Activated CD4-positive, CD25-positive, alpha-beta regulatory T cell treated with anti-CD3 and anti-CD28 coated beads, Interleukin-2, amount 50 U/mL, for 24 hours (primary cell): ENCODE data around the gene KNL1.
"Not testable (repeated sequence)": the region's sequence is repeated elsewhere in the genome, so short reads cannot be mapped to it uniquely, and the experiment has no call there.

Experiments used
- ATAC-seq, 2 donors: fragments of 150-1000 bp; cut with Tn5 transposase; one replicate each; pipeline ENCODE4 v1.10.0; 2021; ENCODE audit warnings: mild to moderate bottlenecking in 1 of 2, moderate library complexity in 1 of 2

Gene KNL1

GRCh38 chr15:40593588-40594428 is at the start of gene KNL1:
Gene KNL1 (plus strand): TSS chr15:40594249. CDS start chr15:40602932, 8,683 bp downstream.
- peak; percentile 76 to 78 for ATAC-seq

GRCh38 chr15:40545457-40545856 is 48.6 kb upstream of the KNL1 start:
- ATAC-seq, result no peak

GRCh38 chr15:40548610-40549009 is 45.4 kb upstream of the KNL1 start:
- ATAC-seq, result no peak

GRCh38 chr15:40549894-40550293 is 44.2 kb upstream of the KNL1 start:
- ATAC-seq, result no peak

GRCh38 chr15:40550341-40551037 is 43.6 kb upstream of the KNL1 start:
- ATAC-seq, result no peak

GRCh38 chr15:40554161-40554525 is 39.9 kb upstream of the KNL1 start:
- ATAC-seq, result no peak

- ATAC-seq, result no peak
Observed at GRCh38 chr15:40555876-40556275, 38.2 kb upstream of the KNL1 start.

- no peak for ATAC-seq
Observed at GRCh38 chr15:40558952-40559742, 34.9 kb upstream of the KNL1 start.

GRCh38 chr15:40562691-40563090 is 31.4 kb upstream of the KNL1 start:
- ATAC-seq, result no peak

GRCh38 chr15:40563426-40563825 is 30.6 kb upstream of the KNL1 start:
- no peak for ATAC-seq

- peak; percentile 96 to 97 for ATAC-seq
Observed at GRCh38 chr15:40564591-40565332, 29.3 kb upstream of the KNL1 start, which contains the start of gene CCDC32. Gene CCDC32 (minus strand): TSS chr15:40565042. CDS start chr15:40563015, 2,027 bp downstream.

GRCh38 chr15:40565333-40566238 is 28.5 kb upstream of the KNL1 start:
- no peak for ATAC-seq

- ATAC-seq, result no peak
Observed at GRCh38 chr15:40567111-40567510, 26.9 kb upstream of the KNL1 start.

GRCh38 chr15:40569129-40569953 is 24.7 kb upstream of the KNL1 start, which contains the start of gene RPUSD2:
Gene RPUSD2 (plus strand): TSS chr15:40569299. CDS start chr15:40569338, 39 bp downstream.
- ATAC-seq, result peak; percentile 67 to 69

- no peak for ATAC-seq
Observed at GRCh38 chr15:40575113-40575512, 18.9 kb upstream of the KNL1 start.

GRCh38 chr15:40576914-40577313 is 17.1 kb upstream of the KNL1 start:
- ATAC-seq, result not testable (repeated sequence)

GRCh38 chr15:40578892-40579291 is 15.2 kb upstream of the KNL1 start:
- ATAC-seq, result no peak

GRCh38 chr15:40581796-40582195 is 12.3 kb upstream of the KNL1 start:
- ATAC-seq, result not testable (repeated sequence)

GRCh38 chr15:40582726-40583246 is 11.3 kb upstream of the KNL1 start:
- peak in 1 of 2 donors; percentile 17 for ATAC-seq

- ATAC-seq, result no peak
Observed at GRCh38 chr15:40584191-40584590, 9.9 kb upstream of the KNL1 start.
